Ovary (tissue), 9 donors: Measurements from ENCODE around the gene SIPA1L3. TPM values are rescaled to one million over a fixed set of nuclear protein-coding genes. Genes with fewer than 3 reads are reported as not detected.

Experiments used
- DNase-seq, 5 donors: peaks; one replicate each; pipeline ENCODE4 v3.0.0-alpha.2; 2019 to 2020
- H3K27ac ChIP-seq, 2 donors: fragments of 200-600 bp; one replicate each; pipeline versions ENCODE4 v1.5.1 to v1.8.0; 2019 to 2022
- H3K27me3 ChIP-seq: fragments of 200-600 bp; one replicate; pipeline ENCODE4 v1.8.0; 2022
- H3K36me3 ChIP-seq: fragments of 200-600 bp; sonication (generic); one replicate; pipeline ENCODE4 v1.5.1; 2019
- H3K4me1 ChIP-seq: one replicate; pipeline ENCODE4 v1.8.1; 2013; ENCODE audit warnings: mild to moderate bottlenecking, moderate library complexity; ENCODE audit not compliant: insufficient read depth
- H3K4me3 ChIP-seq: fragments of 200-600 bp; sonication (generic); one replicate; pipeline ENCODE4 v1.5.1; 2017
- H3K9me3 ChIP-seq, 2 donors: fragments of 200-600 bp in 1 of 2; sonication (generic) in 1 of 2; one replicate each; pipeline versions ENCODE4 v1.5.1 to v1.8.1; 2013 to 2019; ENCODE audit warnings: mild to moderate bottlenecking in 1 of 2, moderate library complexity in 1 of 2
- CTCF ChIP-seq, 3 donors: fragments of 450-650 bp in 2 of 3; fragments of 200-600 bp in 1 of 3; IDR thresholded peaks; one replicate each; pipeline versions ENCODE4 v1.5.1 to v1.8.0; 2016 to 2022; ENCODE audit warnings: antibody characterized with exemption in 3 of 3, mild to moderate bottlenecking in 1 of 3
- EP300 ChIP-seq: sonication (generic); formaldehyde crosslinking; IDR thresholded peaks from one replicate; pipeline ENCODE4 v1.6.1; 2017; ENCODE audit warnings: antibody characterized with exemption
- POLR2A ChIP-seq: fragments of 450-650 bp; IDR thresholded peaks from one replicate; pipeline ENCODE4 v1.6.1; 2017; ENCODE audit warnings: antibody characterized with exemption, mild to moderate bottlenecking, moderate library complexity
- WGBS, 3 donors: extraction: QIAGEN DNeasy Blood & Tissue Kit in 1 of 3; methylation state at CpG; one replicate each; pipeline versions ENCODE4 v1.1.5 to v1.1.7; 2013 to 2017; 5-methylcytosine and 5-hydroxymethylcytosine counted together
- intact Hi-C, 4 donors: fragments of 100-400 bp; cut with DNase I; formaldehyde crosslinking; loops; one replicate each; pipeline versions ENCODE4 v1.11.0 to v1.15.1; 2022 to 2023
- polyA plus RNA-seq, 2 donors: library from polyadenylated mRNA; stranded (reverse); fragments of 200-250 nt in 1 of 2; fragments of 350-450 nt in 1 of 2; fragmentation: Illumina TruSeq in 1 of 2; extraction: RNeasy Lipid Tissue Mini Kit (QIAGEN cat#74804) in 1 of 2; gene quantifications; one replicate each; pipeline ENCODE4 v1.2.3, GENCODE V29; 2013 to 2014
- total RNA-seq, 7 donors: library from RNA; depleted of rRNA in 2 of 7; stranded (reverse); fragments of >200 nt in 2 of 7; fragmentation: NEBNext Ultra II Directional in 3 of 7; extraction: Animal tissue kit (Norgen Biotek cat#: 25700) in 3 of 7; gene quantifications; one replicate each; pipeline versions ENCODE4 v1.1.0 to v1.2.4, GENCODE V29; 2016 to 2023
- donor health status: DM: no; HTN: no; CAD: no; lungs with moderate emphysema.
- donor health status: DM: no; HTN: no; CAD: no.
- donor health status: Bipolar disorder and iron deficiency.
- donor health status: DM: yes; HTN: yes; CAD: no.
- donor health status: DM: no; HTN: no; CAD: no.
- donor health status: DM: yes; HTN: yes; CAD: no.

The SIPA1L3 gene
- total and polyA plus RNA-seq, 9 donors, result 4.5 to 27.9 (median 18.2) TPM

- Histone ChIP-seq H3K4me3 (no peak overlapping the region), H3K36me3 (no peaks in the 10 kb centered on the region), H3K27me3 (no peaks in the 10 kb centered on the region), H3K27ac (no peak overlapping the region), H3K4me1 (peaks cover 3% of the 10 kb centered on the region), H3K9me3 (no peaks in the 10 kb centered on the region)
- no peak for DNase-seq
- TF ChIP-seq POLR2A (no peak), EP300 (no peak), CTCF (IDR thresholded peaks at IDR 0.05) (no peak)
- intact Hi-C loops, result no loop called here
- 83 to 87% (median 85%) methylated on average over 9 of the region's 9 CpGs for WGBS, 3 donors
These were observed 123.8 kb downstream of the SIPA1L3 start for GRCh38 chr19:38030686-38031422.

- TF ChIP-seq EP300, result no peak
- no peak for TF ChIP-seq CTCF (IDR thresholded peaks at IDR 0.05)
- TF ChIP-seq POLR2A, result no peak
- no peaks in the 10 kb centered on the region for H3K27me3 ChIP-seq
- H3K4me1 ChIP-seq, result peaks cover 7% of the 10 kb centered on the region
- 88 to 98% (median 95%) methylated on average over 2 of the region's 2 CpGs for WGBS, 3 donors
- intact Hi-C loops, result no loop called here
- DNase-seq, result no peak
- no peaks in the 10 kb centered on the region for H3K9me3 ChIP-seq
- no peaks in the 10 kb centered on the region for H3K36me3 ChIP-seq
- H3K27ac ChIP-seq, result no peak overlapping the region
- no peak overlapping the region for H3K4me3 ChIP-seq
These were observed 124.4 kb downstream of the SIPA1L3 start for GRCh38 chr19:38031423-38031770.

- H3K4me3 ChIP-seq, result no peak overlapping the region
- H3K4me1 ChIP-seq, result peaks cover 7% of the 10 kb centered on the region
- no peaks in the 10 kb centered on the region for H3K27me3 ChIP-seq
- DNase-seq, result no peak
- no peaks in the 10 kb centered on the region for H3K36me3 ChIP-seq
- TF ChIP-seq CTCF (IDR thresholded peaks at IDR 0.05), result no peak
- no peaks in the 10 kb centered on the region for H3K9me3 ChIP-seq
- intact Hi-C loops, result no loop called here
- H3K27ac ChIP-seq, result no peak overlapping the region
- 43 to 47% (median 46%) methylated on average over 4 of the region's 4 CpGs for WGBS, 3 donors
These were observed 125.1 kb downstream of the SIPA1L3 start for GRCh38 chr19:38032151-38032550.

- TF ChIP-seq CTCF (IDR thresholded peaks at IDR 0.05), result no peak
- no peak for TF ChIP-seq EP300
- no peak for TF ChIP-seq POLR2A
- WGBS, 3 donors, result 54 to 74% (median 64%) methylated on average over 5 of the region's 5 CpGs
- Histone ChIP-seq H3K4me3 (no peak overlapping the region), H3K27me3 (no peaks in the 10 kb centered on the region), H3K36me3 (no peaks in the 10 kb centered on the region), H3K4me1 (peaks cover 7% of the 10 kb centered on the region), H3K27ac (no peak overlapping the region), H3K9me3 (no peaks in the 10 kb centered on the region)
- no peak for DNase-seq
- intact Hi-C loops, result no loop called here
These were observed 125.9 kb downstream of the SIPA1L3 start for GRCh38 chr19:38032951-38033350.
